ENCODE data around the gene FAM168A. TPM values are rescaled to one million over a fixed set of nuclear protein-coding genes. Genes with fewer than 3 reads are reported as not detected.

FAM168A gene
- total and polyA plus RNA-seq, 10 of the 15 experiments (the other 5 are each of a cell fraction or from before 2014, with no cell fraction given) = 1.7 to 20.0 (median 10.0) TPM

GRCh38 chr11:73376803-73377629 lies 220.9 kb downstream of the FAM168A start (continued):
- TF ChIP-seq ZNF592 (IDR thresholded peaks at IDR 0.05) = no peak
- TF ChIP-seq MTA3 (IDR thresholded peaks at IDR 0.05; ENCODE audit: borderline replicate concordance, low read length) = no peak
- TF ChIP-seq EED (IDR thresholded peaks at IDR 0.05; ENCODE audit: low read depth) = 0 out of 2 replicates have a peak, but pooled peaks have one; percentile 14
- no peak for TF ChIP-seq PBX3 (IDR thresholded peaks at IDR 0.05; ENCODE audit: insufficient replicate concordance, low read depth, low read length)
- peak; percentile 49 for TF ChIP-seq SKIL (IDR thresholded peaks at IDR 0.05; ENCODE audit: low read depth, poor library complexity, severe bottlenecking)
- no peak for TF ChIP-seq RELA (IDR thresholded peaks at IDR 0.05; ENCODE audit: borderline replicate concordance, partially characterized antibody)
- 0 out of 2 replicates have a peak, but pooled peaks have one; percentile 35 for TF ChIP-seq DPF2 (IDR thresholded peaks at IDR 0.05)
- no peak for TF ChIP-seq TBL1XR1 (IDR thresholded peaks at IDR 0.05; ENCODE audit: low read depth, low read length)
- no peak for TF ChIP-seq JUND (IDR thresholded peaks at IDR 0.05; ENCODE audit: low read depth, low read length)
- TF ChIP-seq STAT3 (IDR thresholded peaks at IDR 0.05; ENCODE audit: low read depth, low read length) = no peak
- no peak for TF ChIP-seq RAD21 (IDR thresholded peaks at IDR 0.05; ENCODE audit: insufficient read depth, low read depth, low read length)
- TF ChIP-seq PAX8 (IDR thresholded peaks at IDR 0.05) = no peak
- TF ChIP-seq ASH2L (IDR thresholded peaks at IDR 0.05; ENCODE audit: borderline replicate concordance, low read depth) = no peak
- TF ChIP-seq SMAD1 (IDR thresholded peaks at IDR 0.05; ENCODE audit: low read depth, partially characterized antibody) = peak; percentile 78
- TF ChIP-seq PML (IDR thresholded peaks at IDR 0.05; ENCODE audit: low read length) = no peak
- TF ChIP-seq TCF3 (IDR thresholded peaks at IDR 0.05; ENCODE audit: borderline replicate concordance, insufficient read depth, low read depth, low read length) = 0 out of 2 replicates have a peak, but pooled peaks have one; percentile 27
- TF ChIP-seq PAX5 (IDR thresholded peaks at IDR 0.05; ENCODE audit: borderline replicate concordance, low read depth, low read length) = peak; percentile 59; the same call in 1 of the 2 replicates
- TF ChIP-seq BCL3 (IDR thresholded peaks at IDR 0.05; ENCODE audit: borderline replicate concordance, insufficient read depth, low read depth, low read length, poor library complexity, severe bottlenecking) = no peak
- peak; percentile 86 for TF ChIP-seq POLR2AphosphoS5 (IDR thresholded peaks at IDR 0.05; ENCODE audit: low read length)
